Naive thymus-derived CD8-positive, alpha-beta T cell (primary cell): ENCODE results near the gene HOXA6. TPM values are rescaled to one million over a fixed set of nuclear protein-coding genes. Genes with fewer than 3 reads are reported as not detected.

Experiments
- ATAC-seq, 2 donors: fragments of 150-1000 bp; cut with Tn5 transposase in 1 of 2; sonication (Bioruptor Pico), chemical (Tn5 transposase) in 1 of 2; 1 replicate in 1 of 2; 2 replicates in 1 of 2; pipeline ENCODE4 v1.10.0; 2021; ENCODE audit warnings: mild to moderate bottlenecking in 2 of 2, moderate library complexity in 2 of 2
- POLR2A ChIA-PET: fragments of 350-600 bp; sonication (Branson Sonifier 250); formaldehyde crosslinking; loops from one replicate; lab custom pipeline; 2021; ENCODE audit warnings: antibody characterized with exemption; lab: Charles Lee
- DNase-seq, 10 donors: peaks; one replicate each; pipeline versions ENCODE4 v3.0.0 to v3.0.0-alpha.2; 2020 to 2022
- H3K27ac Mint-ChIP-seq, 10 donors: one replicate each; pipeline ENCODE4 v1.8.0; 2020 to 2022; ENCODE audit warnings: mild to moderate bottlenecking in 10 of 10, mixed read lengths in 10 of 10, moderate library complexity in 4 of 10, inconsistent platforms in 1 of 10
- H3K27me3 Mint-ChIP-seq, 5 donors: one replicate each; pipeline ENCODE4 v1.8.0; 2021 to 2022; ENCODE audit warnings: mixed read lengths in 5 of 5
- H3K36me3 Mint-ChIP-seq, 3 donors: one replicate each; pipeline ENCODE4 v1.8.0; 2020 to 2022; ENCODE audit warnings: mixed read lengths in 3 of 3, mild to moderate bottlenecking in 2 of 3, inconsistent platforms in 1 of 3
- H3K4me1 Mint-ChIP-seq, 4 donors: one replicate each; pipeline ENCODE4 v1.8.0; 2021 to 2022; ENCODE audit warnings: mixed read lengths in 4 of 4
- H3K4me3 Mint-ChIP-seq, 10 donors: one replicate each; pipeline ENCODE4 v1.8.0; 2020 to 2022; ENCODE audit warnings: mild to moderate bottlenecking in 10 of 10, mixed read lengths in 10 of 10, moderate library complexity in 6 of 10, inconsistent platforms in 1 of 10
- H3K9me3 Mint-ChIP-seq, 9 donors: one replicate each; pipeline ENCODE4 v1.8.0; 2020 to 2022; ENCODE audit warnings: mixed read lengths in 9 of 9, mild to moderate bottlenecking in 3 of 9, inconsistent platforms in 1 of 9, moderate library complexity in 1 of 9
- polyA plus RNA-seq, 3 donors: library from polyadenylated mRNA; unstranded; fragments of 300-500 nt; fragmentation: Illumina TruSeq; gene quantifications; one replicate each; pipeline ENCODE4 v1.2.3, GENCODE V29; 2021
- total RNA-seq, 8 experiments: library from RNA in 2 of 8; stranded (reverse) in 2 of 8; gene quantifications; one replicate each; pipeline ENCODE4 v1.2.3 and lab custom pipeline; 2021 to 2026

Gene HOXA6
- total and polyA plus RNA-seq, 5 experiments from 2014 or later, result not detected

- ATAC-seq (no peak), DNase-seq (peak in 1 of 10 donors; percentile 2)
- Mint-ChIP-seq H3K4me1 (peaks cover 13 to 27% (median 24%) of the 10 kb centered on the region in 4 donors), H3K4me3 (no peak overlapping the region), H3K27ac (no peak overlapping the region), H3K36me3 (peaks cover 1 to 11% (median 3%) of the 10 kb centered on the region in 3 donors), H3K9me3 (peaks cover 0 to 3% (median 0%) of the 10 kb centered on the region in 9 donors), H3K27me3 (peaks cover 46 to 87% (median 64%) of the 10 kb centered on the region in 5 donors)
- POLR2A ChIA-PET, result interaction anchor here (2.5 kb wide), 1 partner anchor 9 kb away, joined by 12 read pairs; the partner anchor contains the start of gene HOXA11
Observed at GRCh38 chr7:27175626-27176523, 28.3 kb upstream of the HOXA6 start.

DNA sequence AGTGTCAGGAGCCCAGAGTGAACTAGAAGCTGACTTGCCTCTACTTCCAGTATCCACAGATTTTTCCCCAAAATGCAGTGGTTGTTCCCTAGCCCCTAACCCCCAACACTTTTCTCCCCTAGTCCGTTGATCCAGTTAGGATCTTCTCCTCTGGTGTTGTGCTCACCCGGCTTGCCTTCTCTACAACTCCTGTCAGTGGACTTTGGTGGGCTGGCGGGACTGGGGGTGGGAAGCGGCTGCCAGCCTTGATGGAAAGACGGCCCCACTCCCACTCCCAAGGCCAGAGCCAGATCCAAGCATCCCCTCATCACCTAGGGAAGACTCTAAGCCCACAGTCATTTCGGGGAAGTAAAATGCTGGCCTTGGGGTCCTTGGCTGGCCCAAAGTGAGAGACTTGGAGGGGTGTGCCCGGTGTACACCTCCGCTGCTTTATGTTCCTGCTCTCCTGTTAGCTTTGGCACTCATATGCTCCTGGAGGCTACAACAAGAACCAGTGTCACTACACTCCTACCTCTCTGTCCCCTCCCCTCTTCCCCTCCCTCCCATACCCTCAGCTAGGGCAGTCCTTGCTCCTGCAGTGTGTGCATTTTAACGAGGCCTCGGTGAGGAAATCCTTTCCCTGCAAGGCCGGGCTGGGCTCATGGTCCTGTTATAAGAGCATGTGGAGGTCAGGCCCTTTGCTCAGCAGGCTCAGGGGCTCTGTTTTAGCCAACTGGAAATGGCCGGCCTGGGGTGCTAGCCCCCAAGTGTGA is 27.5 kb upstream of the HOXA6 start:
- Mint-ChIP-seq H3K4me3 (peak overlapping the region in 9 of 10 donors; percentile 43 to 77 (median 64)), H3K4me1 (peaks cover 11 to 31% (median 26%) of the 10 kb centered on the region in 4 donors), H3K27me3 (peaks cover 45 to 87% (median 67%) of the 10 kb centered on the region in 5 donors), H3K27ac (peak overlapping the region in 1 of 10 donors; percentile 44), H3K36me3 (peaks cover 1 to 11% (median 3%) of the 10 kb centered on the region in 3 donors), H3K9me3 (peaks cover 0 to 4% (median 0%) of the 10 kb centered on the region in 9 donors)
- DNase-seq (peak in 1 of 10 donors; percentile 15), ATAC-seq (no peak)
- POLR2A ChIA-PET, result interaction anchor here (2.5 kb wide), 1 partner anchor 10 kb away, joined by 12 read pairs; the partner anchor contains the start of gene HOXA11

GRCh38 chr7:27173956-27174873 is 26.6 kb upstream of the HOXA6 start, which contains the start of gene HOXA10:
TSS of gene HOXA10 (minus strand) at chr7:27174320. CDS start at chr7:27174306, 14 bp downstream.
- Mint-ChIP-seq H3K4me1 (peaks cover 10 to 27% (median 24%) of the 10 kb centered on the region in 4 donors), H3K36me3 (peaks cover under 1 to 7% (median 3%) of the 10 kb centered on the region in 3 donors), H3K27ac (peak within 1 kb of the TSS in 1 of 10 donors; percentile 44), H3K9me3 (peaks cover 0 to 4% (median 0%) of the 10 kb centered on the region in 9 donors), H3K27me3 (peaks cover 39 to 83% (median 61%) of the 10 kb centered on the region in 5 donors), H3K4me3 (peak within 1 kb of the TSS; percentile 57 to 77 (median 67))
- POLR2A ChIA-PET, result interaction anchor here (1.4 to 2.8 kb wide), 4 partner anchors 9 to 14 kb away, joined by 5 to 18 read pairs (median 10); partner anchors contain the start of gene HOXA11
- ATAC-seq (no peak), DNase-seq (peak in 1 of 10 donors; percentile 15)

- H3K9me3 Mint-ChIP-seq, result peaks cover 0 to 5% (median 0%) of the 10 kb centered on the region in 9 donors
- H3K4me3 Mint-ChIP-seq, result peak overlapping the region in 2 of 10 donors; percentile 14 to 61
- peaks cover 0 to 7% (median 4%) of the 10 kb centered on the region in 3 donors for H3K36me3 Mint-ChIP-seq
- peaks cover 37 to 83% (median 64%) of the 10 kb centered on the region in 5 donors for H3K27me3 Mint-ChIP-seq
- ATAC-seq, result peak; percentile 71 to 75
- peak in 3 of 10 donors; percentile 38 to 64 (median 49) for DNase-seq
- H3K27ac Mint-ChIP-seq, result no peak overlapping the region
- peaks cover 14 to 33% (median 26%) of the 10 kb centered on the region in 4 donors for H3K4me1 Mint-ChIP-seq
- POLR2A ChIA-PET, result interaction anchor here (1.4 to 2.8 kb wide), 5 partner anchors 9 to 19 kb away, joined by 4 to 18 read pairs (median 9); partner anchors contain the start of gene HOXA11
Observed at GRCh38 chr7:27173511-27173955, 26.0 kb upstream of the HOXA6 start.

DNA sequence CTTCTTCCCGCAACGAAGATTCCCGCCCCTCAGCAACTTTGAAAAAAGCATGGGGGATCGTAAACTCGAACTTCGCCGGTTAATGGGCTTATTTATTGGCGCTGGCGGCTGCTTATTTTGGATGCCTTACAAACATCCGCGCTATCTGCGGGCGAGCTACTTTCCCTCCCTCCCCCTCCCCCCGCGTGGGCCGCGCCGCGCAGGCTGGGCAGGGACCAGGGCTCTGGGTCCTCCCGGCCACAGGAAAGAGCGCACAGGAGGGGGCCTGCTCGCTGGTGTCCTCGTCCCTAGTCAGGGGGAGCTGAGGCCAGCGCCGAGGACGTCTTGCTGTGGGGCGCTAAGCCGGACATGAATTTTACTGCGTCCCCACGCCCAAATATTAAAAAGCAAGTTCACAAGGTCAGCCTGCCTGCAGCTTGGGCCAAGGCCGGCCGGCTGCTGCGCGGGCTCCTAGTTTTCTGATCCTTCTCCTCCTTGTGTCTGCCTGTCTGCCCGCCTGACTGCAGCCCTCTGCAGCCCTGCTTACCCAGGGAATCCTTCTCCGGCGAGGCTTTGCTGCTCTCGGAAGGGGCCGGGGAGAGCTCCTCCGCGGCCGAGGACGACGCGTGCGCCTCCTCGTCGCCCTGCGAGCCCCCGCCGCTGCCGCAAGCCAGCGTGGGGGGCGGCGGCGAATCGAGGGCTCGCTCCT is 25.4 kb upstream of the HOXA6 start:
- POLR2A ChIA-PET, result interaction anchor here (1.4 to 2.8 kb wide), 5 partner anchors 10 to 20 kb away, joined by 4 to 18 read pairs (median 9); partner anchors contain the start of gene HOXA11

GRCh38 chr7:27172315-27172774 is 24.8 kb upstream of the HOXA6 start:
- peaks cover 0 to 5% (median 0%) of the 10 kb centered on the region in 9 donors for H3K9me3 Mint-ChIP-seq
- POLR2A ChIA-PET, result interaction anchor here (1.2 to 2.8 kb wide), 3 partner anchors 12 to 20 kb away, joined by 3 to 18 read pairs (median 4); partner anchors contain the start of gene HOXA11

More for the DNA sequence above, 25.4 kb upstream of the HOXA6 start:
- Mint-ChIP-seq H3K36me3 (peaks cover 0 to 7% (median 4%) of the 10 kb centered on the region in 3 donors), H3K27me3 (peaks cover 39 to 83% (median 63%) of the 10 kb centered on the region in 5 donors), H3K27ac (peak overlapping the region in 1 of 10 donors; percentile 80), H3K9me3 (peaks cover 0 to 5% (median 0%) of the 10 kb centered on the region in 9 donors), H3K4me1 (peaks cover 17 to 36% (median 30%) of the 10 kb centered on the region in 4 donors), H3K4me3 (peak overlapping the region; percentile 15 to 78 (median 56))
- ATAC-seq (peak; percentile 34 to 37), DNase-seq (peak in 2 of 10 donors; percentile 16 to 59)

DNA sequence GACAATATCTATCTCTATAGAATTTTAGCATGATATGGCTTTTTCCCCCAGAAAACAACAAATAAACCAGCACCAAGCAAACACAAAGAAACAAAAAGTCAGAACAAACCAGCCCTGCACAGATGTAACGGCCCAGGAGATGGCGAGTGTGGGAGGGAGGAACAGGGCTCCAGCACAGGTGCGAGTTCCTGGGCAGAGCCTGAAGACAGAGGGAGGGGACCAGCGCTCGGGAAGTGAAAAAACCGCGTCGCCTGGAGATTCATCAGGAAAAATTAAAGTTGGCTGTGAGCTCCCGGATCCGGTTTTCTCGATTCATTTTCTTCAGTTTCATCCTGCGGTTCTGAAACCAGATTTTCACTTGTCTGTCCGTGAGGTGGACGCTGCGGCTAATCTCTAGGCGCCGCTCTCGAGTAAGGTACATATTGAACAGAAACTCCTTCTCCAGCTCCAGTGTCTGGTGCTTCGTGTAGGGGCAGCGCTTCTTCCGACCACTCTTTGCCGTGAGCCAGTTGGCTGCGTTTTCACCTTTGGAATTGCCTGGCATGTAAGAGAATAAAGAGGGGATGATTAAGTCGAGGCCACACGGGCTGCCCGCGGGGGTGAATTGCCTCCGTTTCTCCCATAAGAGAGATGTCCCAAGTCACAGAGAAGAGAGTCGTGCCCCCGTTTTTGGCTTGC is 24.2 kb upstream of the HOXA6 start:
- Mint-ChIP-seq H3K4me3 (peak overlapping the region; percentile 55 to 78 (median 70)), H3K27me3 (peaks cover 38 to 83% (median 67%) of the 10 kb centered on the region in 5 donors), H3K27ac (peak overlapping the region in 4 of 10 donors; percentile 5 to 89 (median 41)), H3K9me3 (peaks cover 0 to 5% (median 0%) of the 10 kb centered on the region in 9 donors), H3K4me1 (peaks cover 19 to 48% (median 36%) of the 10 kb centered on the region in 4 donors), H3K36me3 (peaks cover 0 to 7% (median 4%) of the 10 kb centered on the region in 3 donors)
- POLR2A ChIA-PET, result interaction anchor here (1.2 to 2.8 kb wide), 3 partner anchors 13 to 21 kb away, joined by 3 to 18 read pairs (median 4); partner anchors contain the start of gene HOXA11
- DNase-seq, result peak in 2 of 10 donors; percentile 17 to 57
- ATAC-seq, result no peak

More at GRCh38 chr7:27172315-27172774, 24.8 kb upstream of the HOXA6 start:
- Mint-ChIP-seq H3K4me1 (peaks cover 17 to 43% (median 33%) of the 10 kb centered on the region in 4 donors), H3K36me3 (peaks cover 0 to 7% (median 4%) of the 10 kb centered on the region in 3 donors), H3K27ac (peak overlapping the region in 4 of 10 donors; percentile 5 to 80 (median 68)), H3K4me3 (peak overlapping the region; percentile 33 to 78 (median 70)), H3K27me3 (peaks cover 38 to 83% (median 63%) of the 10 kb centered on the region in 5 donors)
- ATAC-seq (no peak), DNase-seq (peak in 2 of 10 donors; percentile 19 to 64)

GRCh38 chr7:27171325-27171636 is 23.7 kb upstream of the HOXA6 start:
- Mint-ChIP-seq H3K27ac (peak overlapping the region in 1 of 10 donors; percentile 21), H3K4me3 (peak overlapping the region in 6 of 10 donors; percentile 8 to 75 (median 34)), H3K4me1 (peaks cover 19 to 53% (median 39%) of the 10 kb centered on the region in 4 donors), H3K36me3 (peaks cover 0 to 7% (median 4%) of the 10 kb centered on the region in 3 donors), H3K9me3 (peaks cover 0 to 5% (median 0%) of the 10 kb centered on the region in 9 donors), H3K27me3 (peaks cover 34 to 83% (median 62%) of the 10 kb centered on the region in 5 donors)
- ATAC-seq (no peak), DNase-seq (peak in 1 of 10 donors; percentile 9)
- POLR2A ChIA-PET, result interaction anchor here (1.2 to 2.8 kb wide), 2 partner anchors 13 to 16 kb away, joined by 3 to 18 read pairs; partner anchors contain the start of gene HOXA11
